ENCODE results near the gene ZNF384. TPM values are rescaled to one million over a fixed set of nuclear protein-coding genes. Genes with fewer than 3 reads are reported as not detected.
A peak's percentile ranks its signal among the peaks of the same experiment; 100 is the strongest.

The ZNF384 gene
- total and polyA plus RNA-seq, 10 of the 15 experiments (the other 5 are each of a cell fraction or from before 2014, with no cell fraction given), result 0.46 to 81.5 (median 30.5) TPM

- ChIA-PET SMC1A (ENCODE audit: uncharacterized antibody, unreplicated experiment) (interaction anchor here (0.7 to 4.2 kb wide), 6 partner anchors 9 to 41 kb away, joined by 3 to 23 read pairs (median 5); partner anchors contain the start of gene LPAR5), RAD21 (ENCODE audit: unreplicated experiment) (no interaction called here), CTCF (interaction anchor here (1.0 to 3.6 kb wide), 7 partner anchors 11 to 82 kb away, joined by 3 to 21 read pairs (median 4); no protein-coding TSS in a partner anchor), POLR2A (interaction anchor here (0.5 to 1.0 kb wide), 3 partner anchors 14 to 82 kb away, joined by 3 to 6 read pairs (median 4); no protein-coding TSS in a partner anchor)
- peak overlapping the region; percentile 49; the same call in 1 of the 2 replicates for H3K4me3 ChIP-seq
- in situ Hi-C loops (cut with MboI) (no loop called here), intact Hi-C loops (cut with micrococcal nuclease; ENCODE audit: unreplicated experiment) (no loop called here)
- H3K4me2 ChIP-seq (ENCODE audit: control insufficient read depth, insufficient read depth), result peak overlapping the region; percentile 46
- H3K4me1 ChIP-seq (ENCODE audit: control insufficient read depth, insufficient read depth, low read length), result peaks cover 14% of the 10 kb centered on the region
- no TSS peak for BruUV-seq (replicated peaks)
- H3K79me2 ChIP-seq (ENCODE audit: control insufficient read depth, insufficient read depth, low read length), result no peaks in the 10 kb centered on the region
- no peaks in the 10 kb centered on the region; a peak in 2 of 4 replicates for H3K36me3 ChIP-seq (ENCODE audit: control insufficient read depth in 2 of 2, insufficient read depth in 2 of 2, low read length in 1 of 2)
- 78% methylated on average over 27 of the region's 28 CpGs for WGBS (ENCODE audit: insufficient coverage, insufficient replicate concordance, low lambda C conversion rate, missing lambda C conversion rate)
- no peak overlapping the region for H3K27ac ChIP-seq (ENCODE audit: control insufficient read depth, insufficient read depth)
- no peaks in the 10 kb centered on the region for H3K27me3 ChIP-seq (replicated peaks in 1 of 2; ENCODE audit: control insufficient read depth in 2 of 2, insufficient read depth in 2 of 2, low read length in 1 of 2)
- peaks cover 15% of the 10 kb centered on the region for H3K9me3 ChIP-seq (replicated peaks; ENCODE audit: control insufficient read depth, insufficient read depth, low read length)
- DNase-seq (ENCODE audit: low read depth, low spot score) (no peak), ATAC-seq (no peak; the same call in 2 of the 3 replicates), FAIRE-seq (no peak)
- peak overlapping the region; percentile 64 for H2AFZ ChIP-seq (ENCODE audit: control insufficient read depth, low read depth, low read length)
- no peak overlapping the region for H3K9ac ChIP-seq (ENCODE audit: control insufficient read depth, insufficient read depth, low read length)
- no peaks in the 10 kb centered on the region for H4K20me1 ChIP-seq (ENCODE audit: control insufficient read depth, insufficient read depth)
- TF ChIP-seq ZNF207 (IDR thresholded peaks at IDR 0.05; ENCODE audit: borderline replicate concordance) (no peak), MTA2 (IDR thresholded peaks at IDR 0.05; ENCODE audit: low read depth) (no peak), BMI1 (IDR thresholded peaks at IDR 0.05; ENCODE audit: borderline replicate concordance) (no peak), SRF (IDR thresholded peaks at IDR 0.05; ENCODE audit: low read depth in 2 of 2, low read length in 2 of 2) (no peak), NR2C1 (IDR thresholded peaks at IDR 0.05) (no peak), RCOR1 (conservative IDR thresholded peaks at IDR 0.05; ENCODE audit: low read depth, low read length) (no peak), CBX5 (IDR thresholded peaks at IDR 0.05; ENCODE audit: low read depth) (no peak), KAT2A (conservative IDR thresholded peaks at IDR 0.05; ENCODE audit: control insufficient read depth, low read depth, low read length) (no peak), HSF1 (IDR thresholded peaks at IDR 0.05; ENCODE audit: low read depth, low read length) (no peak), CEBPB (IDR thresholded peaks at IDR 0.05; ENCODE audit: borderline replicate concordance in 1 of 2, low read depth in 2 of 2, low read length in 2 of 2) (no peak), USF1 (IDR thresholded peaks at IDR 0.05; ENCODE audit: borderline replicate concordance, extremely low read length, insufficient read depth, low read depth, low read length) (no peak), FOXK2 (IDR thresholded peaks at IDR 0.05) (no peak), PRDM15 (CRISPR knock-in tag; IDR thresholded peaks at IDR 0.05) (no peak), RAD21 (IDR thresholded peaks at IDR 0.05; ENCODE audit: insufficient read depth, low read depth, low read length) (no peak)
Observed at GRCh38 chr12:6646276-6647082, 42.7 kb downstream of the ZNF384 start.
